Smooth muscle cell (in vitro differentiated cells): Measurements from ENCODE around the gene UBE2O. TPM values are rescaled to one million over a fixed set of nuclear protein-coding genes. Genes with fewer than 3 reads are reported as not detected.

Source experiments
- DNase-seq: peaks from one replicate; lab custom pipeline; 2025; ENCODE audit not compliant: unreplicated experiment; lab: John Stamatoyannopoulos, UW
- H2AFZ ChIP-seq: fragments of 200-600 bp; sonication (generic); 2 replicates; pipeline ENCODE4 v1.6.0; 2016; ENCODE audit warnings: antibody characterized with exemption, low read depth, mild to moderate bottlenecking
- H3F3A ChIP-seq: fragments of 200-600 bp; sonication (generic); 2 replicates; pipeline ENCODE4 v1.6.0; 2017; ENCODE audit warnings: antibody characterized with exemption, low read depth
- H3K27ac ChIP-seq: fragments of 200-600 bp; sonication (generic); 2 replicates; pipeline ENCODE4 v1.5.1; 2016; ENCODE audit warnings: low read depth, mild to moderate bottlenecking
- H3K27me3 ChIP-seq: fragments of 200-600 bp; sonication (generic); 2 replicates; pipeline ENCODE4 v1.6.1; 2016; ENCODE audit warnings: low read depth, mild to moderate bottlenecking
- H3K36me3 ChIP-seq: fragments of 200-600 bp; sonication (generic); 2 replicates; pipeline ENCODE4 v1.5.1; 2016; ENCODE audit warnings: low read depth
- H3K4me1 ChIP-seq: fragments of 200-600 bp; sonication (generic); 2 replicates; pipeline ENCODE4 v1.5.1; 2016; ENCODE audit warnings: low read depth
- H3K4me2 ChIP-seq: fragments of 200-600 bp; sonication (generic); 2 replicates; pipeline ENCODE4 v1.6.0; 2016; ENCODE audit warnings: mild to moderate bottlenecking
- H3K4me3 ChIP-seq: fragments of 200-600 bp; sonication (generic); 2 replicates; pipeline ENCODE4 v1.5.1; 2016; ENCODE audit warnings: mild to moderate bottlenecking
- H3K79me2 ChIP-seq: fragments of 200-600 bp; sonication (generic); 2 replicates; pipeline ENCODE4 v1.6.0; 2016; ENCODE audit warnings: low read depth, mild to moderate bottlenecking
- H3K9ac ChIP-seq: fragments of 200-600 bp; sonication (generic); 2 replicates; pipeline ENCODE4 v1.6.0; 2016; ENCODE audit warnings: low read depth
- H3K9me3 ChIP-seq: fragments of 200-600 bp; sonication (generic); replicated peaks from 2 replicates; pipeline ENCODE4 v1.5.1; 2016; ENCODE audit warnings: low read depth
- H4K20me1 ChIP-seq: fragments of 200-600 bp; sonication (generic); 2 replicates; pipeline ENCODE4 v1.6.0; 2016; ENCODE audit warnings: low read depth
- CTCF ChIP-seq: fragments of 200-600 bp; sonication (generic); IDR thresholded peaks from 2 replicates; pipeline ENCODE4 v1.5.1; 2017; ENCODE audit warnings: borderline replicate concordance, mild to moderate bottlenecking, antibody characterized with exemption; ENCODE audit not compliant: insufficient read depth, poor library complexity, severe bottlenecking
- WGBS: methylation state at CpG from one replicate; pipeline ENCODE4 v1.1.7; 2016; ENCODE audit warnings: low lambda C conversion rate; 5-methylcytosine and 5-hydroxymethylcytosine counted together
- polyA plus RNA-seq: library from polyadenylated mRNA; unstranded; fragments of >200 nt; fragmentation: Nextera tagmentation; extraction: Ambion mirVana; gene quantifications from 2 replicates; pipeline ENCODE4 v1.2.1, GENCODE V29; 2016
- total RNA-seq: library from RNA; depleted of rRNA; stranded (reverse); fragments of >200 nt; gene quantifications from 2 replicates; pipeline ENCODE4 v1.2.3, GENCODE V29; 2014

UBE2O gene
- total and polyA plus RNA-seq, 2 experiments from 2014 or later: 10.1 to 12.1 TPM

GRCh38 chr17:76411247-76411646, 41.7 kb downstream of the UBE2O start:
- no peaks in the 10 kb centered on the region for H3K4me1 ChIP-seq
- no peak overlapping the region for H3K4me3 ChIP-seq
- H3K9ac ChIP-seq: no peak overlapping the region
- no peak overlapping the region for H2AFZ ChIP-seq
- peaks cover 99% of the 10 kb centered on the region for H4K20me1 ChIP-seq
- H3K79me2 ChIP-seq: peaks cover 20% of the 10 kb centered on the region
- no peak for TF ChIP-seq CTCF
- no peaks in the 10 kb centered on the region for H3K9me3 ChIP-seq
- H3K4me2 ChIP-seq: no peak overlapping the region
- WGBS: 96% methylated on average over 5 of the region's 5 CpGs
- no peak overlapping the region for H3K27ac ChIP-seq
- no peaks in the 10 kb centered on the region for H3K36me3 ChIP-seq
- no peaks in the 10 kb centered on the region for H3K27me3 ChIP-seq
- H3F3A ChIP-seq: no peaks in the 10 kb centered on the region
- no peak for DNase-seq

DNA sequence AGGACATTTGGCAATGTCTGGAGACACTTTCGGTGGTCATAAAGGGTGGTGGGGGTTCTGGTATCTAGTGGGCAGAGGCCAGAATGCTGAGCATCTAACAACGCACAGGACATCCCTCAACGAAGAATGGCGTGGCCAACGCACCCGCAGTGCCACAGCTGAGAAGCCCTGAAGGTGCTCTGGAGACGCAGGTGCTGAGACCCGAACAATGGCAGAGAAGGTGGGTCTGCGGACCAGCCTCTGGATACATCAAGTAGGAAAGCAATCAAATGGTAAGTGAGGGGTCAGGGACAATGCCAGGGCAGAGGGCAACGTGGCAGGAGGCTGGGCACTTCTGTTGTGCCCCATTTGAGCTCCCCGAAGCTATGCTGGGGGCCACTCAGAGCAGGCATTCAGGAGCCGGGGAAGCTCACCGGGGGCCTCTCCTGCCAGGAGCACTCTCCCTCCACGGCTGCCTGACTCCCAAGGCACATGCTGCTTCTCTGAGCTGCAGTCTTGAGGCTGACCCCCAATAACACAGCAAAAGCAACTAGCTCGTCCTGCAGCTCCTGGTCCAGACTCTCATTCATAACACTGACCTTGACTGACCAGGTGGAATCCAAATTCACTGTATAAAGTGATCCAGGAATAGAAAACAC, 42.5 kb downstream of the UBE2O start:
- H3K9ac ChIP-seq: no peak overlapping the region
- no peak overlapping the region for H3K4me3 ChIP-seq
- H3K27ac ChIP-seq: no peak overlapping the region
- WGBS: 93% methylated on average over 15 of the region's 15 CpGs
- TF ChIP-seq CTCF: no peak
- no peaks in the 10 kb centered on the region for H3K4me1 ChIP-seq
- H2AFZ ChIP-seq: no peak overlapping the region
- no peak for DNase-seq
- no peaks in the 10 kb centered on the region for H3F3A ChIP-seq
- H3K79me2 ChIP-seq: peaks cover 18% of the 10 kb centered on the region
- no peaks in the 10 kb centered on the region for H3K9me3 ChIP-seq
- no peaks in the 10 kb centered on the region for H3K36me3 ChIP-seq
- no peaks in the 10 kb centered on the region for H3K27me3 ChIP-seq
- H3K4me2 ChIP-seq: no peak overlapping the region
- H4K20me1 ChIP-seq: peaks cover 99% of the 10 kb centered on the region

DNA sequence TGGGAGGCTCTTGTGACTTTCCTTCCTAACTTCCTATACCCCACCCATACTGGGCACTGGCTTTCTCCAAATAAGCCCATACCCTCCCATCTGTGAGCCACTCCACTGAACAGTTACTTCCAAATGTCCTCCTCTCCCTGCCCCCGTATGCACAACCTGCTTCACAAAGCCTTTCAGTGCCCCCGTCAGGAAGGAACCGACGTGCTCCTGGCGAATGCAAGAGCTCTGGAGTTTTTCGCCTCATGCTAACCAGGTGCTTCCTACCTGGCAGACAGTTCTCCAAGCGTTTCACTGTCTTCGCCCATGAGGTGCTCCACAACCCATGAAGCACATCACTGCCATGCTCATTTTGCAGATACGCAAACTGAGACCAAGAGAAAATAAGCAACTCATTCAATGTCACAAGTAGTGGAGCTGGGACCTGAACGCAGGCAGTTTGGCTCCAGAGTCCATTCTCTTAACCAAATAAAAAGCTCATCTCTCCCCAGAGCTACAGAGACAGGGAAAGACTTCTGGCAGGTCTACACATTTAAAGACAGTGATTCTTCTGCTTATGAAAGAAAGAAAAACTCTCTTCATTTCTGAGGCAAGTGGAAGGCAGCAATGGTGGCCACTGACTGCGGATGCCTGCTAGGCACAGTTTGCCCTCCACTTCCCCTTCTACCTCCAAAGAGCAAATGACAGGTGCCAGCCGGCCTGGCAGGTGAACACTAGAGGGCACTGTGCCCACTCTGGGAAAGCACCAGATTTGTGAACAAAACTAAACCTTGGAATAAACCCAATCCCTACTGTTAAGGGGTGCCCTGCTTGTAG, 44.7 kb downstream of the UBE2O start:
- Histone ChIP-seq H3K9me3 (no peaks in the 10 kb centered on the region), H3K27ac (no peak overlapping the region), H3K4me3 (no peak overlapping the region), H3K9ac (no peak overlapping the region), H3F3A (no peaks in the 10 kb centered on the region), H3K27me3 (no peaks in the 10 kb centered on the region), H4K20me1 (peaks cover 94% of the 10 kb centered on the region), H3K4me2 (no peak overlapping the region), H3K4me1 (no peaks in the 10 kb centered on the region), H3K36me3 (no peaks in the 10 kb centered on the region), H3K79me2 (no peaks in the 10 kb centered on the region), H2AFZ (no peak overlapping the region)
- WGBS: 83% methylated on average over 12 of the region's 12 CpGs
- TF ChIP-seq CTCF: peak; percentile 88
- no peak for DNase-seq

GRCh38 chr17:76407509-76407908, 45.4 kb downstream of the UBE2O start:
- H3K9me3 ChIP-seq: no peaks in the 10 kb centered on the region
- no peaks in the 10 kb centered on the region for H3K79me2 ChIP-seq
- H4K20me1 ChIP-seq: peaks cover 87% of the 10 kb centered on the region
- DNase-seq: no peak
- H3K4me1 ChIP-seq: no peaks in the 10 kb centered on the region
- H3K27me3 ChIP-seq: no peaks in the 10 kb centered on the region
- H2AFZ ChIP-seq: no peak overlapping the region
- H3F3A ChIP-seq: no peaks in the 10 kb centered on the region
- TF ChIP-seq CTCF: no peak
- no peak overlapping the region for H3K4me3 ChIP-seq
- H3K27ac ChIP-seq: no peak overlapping the region
- no peaks in the 10 kb centered on the region for H3K36me3 ChIP-seq
- WGBS: 93% methylated on average over 4 of the region's 4 CpGs
- no peak overlapping the region for H3K9ac ChIP-seq
- H3K4me2 ChIP-seq: no peak overlapping the region
